IMR-90 (cell line): ENCODE data around the gene ATF7IP. TPM values are rescaled to one million over a fixed set of nuclear protein-coding genes. Genes with fewer than 3 reads are reported as not detected.

ENCODE experiments used
- ATAC-seq: fragments of 200-7000 bp; cut with Tn5 transposase; 2 replicates; pipeline ENCODE4 v1.9.1; 2020; ENCODE audit warnings: low read depth, mild to moderate bottlenecking, moderate library complexity
- BruUV-seq: library from RNA; stranded (reverse); fragments of 400-500 nt; replicated peaks from 2 replicates; lab custom pipeline; 2021; lab: Mats Ljungman, UMichigan
- CTCF ChIA-PET: fragments of 300-600 bp; formaldehyde crosslinking; extraction: SDS; loops from one replicate; lab custom pipeline; 2021; ENCODE audit warnings: antibody characterized with exemption; lab: Yijun Ruan, JAX
- POLR2A ChIA-PET: fragments of 300-600 bp; sonication (Branson Sonifier 250); formaldehyde crosslinking; loops from one replicate; lab custom pipeline; 2022; ENCODE audit warnings: antibody characterized with exemption; ENCODE audit not compliant: unreplicated experiment; lab: Charles Lee
- DNase-seq: peaks from one replicate; pipeline ENCODE4 v3.0.0; 2013
- H2AFZ ChIP-seq: replicated peaks from 2 replicates; pipeline ENCODE3; 2013; ENCODE audit warnings: low read length, mild to moderate bottlenecking; ENCODE audit not compliant: poor library complexity
- H2AK5ac ChIP-seq: 2 replicates; pipeline ENCODE4 v1.6.1; 2013; ENCODE audit warnings: low read depth, low read length, inconsistent platforms
- H2AK9ac ChIP-seq: replicated peaks from 2 replicates; pipeline ENCODE3; 2013; ENCODE audit warnings: mild to moderate bottlenecking, low read depth, low read length, moderate library complexity; ENCODE audit not compliant: poor library complexity
- H2BK120ac ChIP-seq: 2 replicates; pipeline ENCODE4 v1.6.1; 2013; ENCODE audit warnings: low read depth, low read length, inconsistent platforms
- H2BK15ac ChIP-seq: 3 replicates; pipeline ENCODE4 v1.6.1; 2013; ENCODE audit warnings: low read depth, low read length, inconsistent platforms
- H2BK20ac ChIP-seq: 2 replicates; pipeline ENCODE4 v1.6.1; 2013; ENCODE audit warnings: low read depth, mild to moderate bottlenecking, inconsistent platforms, low read length, moderate library complexity
- H2BK5ac ChIP-seq: 2 replicates; pipeline ENCODE4 v1.6.1; 2013; ENCODE audit warnings: mild to moderate bottlenecking, low read depth, low read length, inconsistent platforms; ENCODE audit not compliant: poor library complexity, severe bottlenecking
- H3K14ac ChIP-seq: replicated peaks from 2 replicates; pipeline ENCODE4 v1.6.1; 2013; ENCODE audit warnings: low read depth, low read length, inconsistent platforms
- H3K18ac ChIP-seq: 2 replicates; pipeline ENCODE4 v1.6.1; 2013; ENCODE audit warnings: low read depth, low read length, control low read depth
- H3K23ac ChIP-seq: 2 replicates; pipeline ENCODE4 v1.6.1; 2013; ENCODE audit warnings: low read depth, low read length, inconsistent platforms
- H3K27ac ChIP-seq: 2 replicates; pipeline ENCODE4 v1.5.1; 2013; ENCODE audit warnings: mild to moderate bottlenecking, control low read depth, low read length; ENCODE audit not compliant: insufficient read depth
- H3K27me3 ChIP-seq: 2 replicates; pipeline ENCODE4 v1.6.1; 2013; ENCODE audit warnings: low read length; ENCODE audit not compliant: control insufficient read depth, insufficient read depth
- H3K36me3 ChIP-seq: 2 replicates; pipeline ENCODE4 v1.6.1; 2013; ENCODE audit warnings: low read length, mixed read lengths; ENCODE audit not compliant: control insufficient read depth, insufficient read depth
- H3K4ac ChIP-seq: 2 replicates; pipeline ENCODE4 v1.6.1; 2013; ENCODE audit warnings: low read depth, low read length, inconsistent platforms
- H3K4me1 ChIP-seq: 2 replicates; pipeline ENCODE4 v1.6.1; 2013; ENCODE audit warnings: low read length, mixed read lengths; ENCODE audit not compliant: control insufficient read depth, insufficient read depth
- H3K4me2 ChIP-seq: 2 replicates; pipeline ENCODE4 v1.6.1; 2013; ENCODE audit warnings: low read depth, mild to moderate bottlenecking, control low read depth, low read length, moderate library complexity
- H3K4me3 ChIP-seq: 2 replicates; pipeline ENCODE4 v1.5.1; 2013; ENCODE audit warnings: low read depth, mild to moderate bottlenecking, control low read depth, low read length, moderate library complexity; ENCODE audit not compliant: insufficient read depth
- H3K56ac ChIP-seq: 2 replicates; pipeline ENCODE4 v1.6.1; 2013; ENCODE audit warnings: low read length, inconsistent platforms; ENCODE audit not compliant: insufficient read depth; ENCODE audit errors: extremely low read depth
- H3K79me1 ChIP-seq, 2 experiments: 2 replicates each; pipeline ENCODE4 v1.6.1; 2013; ENCODE audit warnings: low read length in 2 of 2, inconsistent platforms in 1 of 2, low read depth in 1 of 2
- H3K9ac ChIP-seq: 2 replicates; pipeline ENCODE4 v1.6.1; 2013; ENCODE audit warnings: low read depth, low read length, control low read depth
- H3K9me1 ChIP-seq: 2 replicates; pipeline ENCODE4 v1.6.1; 2013; ENCODE audit warnings: low read length, inconsistent platforms; ENCODE audit not compliant: insufficient read depth
- H3K9me3 ChIP-seq: 2 replicates; pipeline ENCODE4 v1.6.1; 2013; ENCODE audit warnings: low read length; ENCODE audit not compliant: control insufficient read depth, insufficient read depth
- H4K20me1 ChIP-seq: 2 replicates; pipeline ENCODE4 v1.6.1; 2013; ENCODE audit warnings: low read length, inconsistent platforms; ENCODE audit not compliant: insufficient read depth
- H4K5ac ChIP-seq: 2 replicates; pipeline ENCODE4 v1.6.1; 2013; ENCODE audit warnings: mild to moderate bottlenecking, low read depth, low read length, control low read depth
- H4K8ac ChIP-seq, 2 experiments: 2 replicates each; pipeline ENCODE4 v1.6.1; 2013; ENCODE audit warnings: low read depth in 2 of 2, low read length in 2 of 2, control low read depth in 1 of 2, inconsistent platforms in 1 of 2
- H4K91ac ChIP-seq: 2 replicates; pipeline ENCODE4 v1.6.1; 2013; ENCODE audit warnings: low read depth, low read length, inconsistent platforms; ENCODE audit not compliant: insufficient read depth
- BHLHE40 ChIP-seq: fragments of 150-350 bp; IDR thresholded peaks from 2 replicates; pipeline ENCODE4 v1.6.1; 2016; ENCODE audit warnings: mild to moderate bottlenecking, low read depth, low read length
- CEBPB ChIP-seq: IDR thresholded peaks from 2 replicates; pipeline ENCODE4 v1.6.1; 2012; ENCODE audit warnings: low read depth, low read length, improper control_type of control experiment
- CHD1 ChIP-seq: IDR thresholded peaks from 2 replicates; pipeline ENCODE4 v1.6.1; 2012; ENCODE audit warnings: low read depth, low read length, improper control_type of control experiment
- CTCF ChIP-seq: conservative IDR thresholded peaks from 2 replicates; pipeline ENCODE4 v1.5.1; 2012; ENCODE audit warnings: mild to moderate bottlenecking, low read depth, low read length, improper control_type of control experiment
- FOS ChIP-seq: fragments of 150-350 bp; IDR thresholded peaks from 2 replicates; pipeline ENCODE4 v1.6.1; 2016; ENCODE audit warnings: low read depth, low read length
- MAFK ChIP-seq: IDR thresholded peaks from 2 replicates; pipeline ENCODE4 v1.6.1; 2012; ENCODE audit warnings: low read depth, low read length, improper control_type of control experiment
- MXI1 ChIP-seq: IDR thresholded peaks from 2 replicates; pipeline ENCODE4 v1.6.1; 2012; ENCODE audit warnings: low read depth, mild to moderate bottlenecking, low read length, moderate library complexity, borderline replicate concordance
- NFE2L2 ChIP-seq: fragments of 150-350 bp; IDR thresholded peaks from 2 replicates; pipeline ENCODE4 v1.6.1; 2016; ENCODE audit warnings: low read depth, mild to moderate bottlenecking, low read length
- POLR2A ChIP-seq: IDR thresholded peaks from 2 replicates; pipeline ENCODE4 v1.6.1; 2012; ENCODE audit warnings: mild to moderate bottlenecking, low read depth, low read length
- RAD21 ChIP-seq: IDR thresholded peaks from 2 replicates; pipeline ENCODE4 v1.6.1; 2012; ENCODE audit warnings: low read length, improper control_type of control experiment
- RCOR1 ChIP-seq: IDR thresholded peaks from 2 replicates; pipeline ENCODE4 v1.6.1; 2012; ENCODE audit warnings: mild to moderate bottlenecking, low read length, improper control_type of control experiment; ENCODE audit not compliant: insufficient replicate concordance
- SMC3 ChIP-seq: fragments of 150-350 bp; IDR thresholded peaks from 2 replicates; pipeline ENCODE4 v1.6.1; 2016; ENCODE audit warnings: low read depth, mild to moderate bottlenecking, antibody characterized with exemption, low read length, moderate library complexity
- USF2 ChIP-seq: fragments of 150-350 bp; IDR thresholded peaks from 2 replicates; pipeline ENCODE4 v1.6.1; 2017; ENCODE audit warnings: mild to moderate bottlenecking, antibody characterized with exemption, low read length, low read depth
- whole genome bisulfite sequencing, 2 experiments: methylation state at CpG; one replicate each; pipeline versions ENCODE4 v1.1.5 to v1.1.7; 2013; ENCODE audit warnings: missing lambda C conversion rate in 2 of 2; ENCODE audit not compliant: insufficient read length in 1 of 2; ENCODE audit errors: extremely low coverage in 2 of 2; 5-methylcytosine and 5-hydroxymethylcytosine counted together
- dilution Hi-C: fragments of 300-500 bp; cut with HindIII; formaldehyde crosslinking; loops from one replicate; pipeline ENCODE4 v1.14.3; 2018; ENCODE audit warnings: low sequenced_read_pairs; ENCODE audit not compliant: unreplicated experiment
- in situ Hi-C: fragments of 300-500 bp; cut with MboI; formaldehyde crosslinking; loops from 3 replicates; pipeline ENCODE4 v1.14.3; 2019; ENCODE audit warnings: low sequenced_read_pairs, inconsistent platforms, mixed read lengths
- intact Hi-C: fragments of 100-400 bp; cut with micrococcal nuclease; formaldehyde crosslinking; loops from 2 replicates; pipeline ENCODE4 v1.10.0; 2022
- polyA plus RNA-seq, 3 experiments: library from polyadenylated mRNA; depleted of rRNA; stranded (reverse); fragments of >200 nt; gene quantifications; 2 replicates each; pipeline ENCODE4 v1.2.3, GENCODE V29; 2012; ENCODE audit warnings: low replicate concordance in 1 of 3
- total RNA-seq: library from RNA; depleted of rRNA; stranded (reverse); fragments of >200 nt; gene quantifications from 2 replicates; pipeline ENCODE4 v1.2.3, GENCODE V29; 2012

ATF7IP gene
- total and polyA plus RNA-seq, 2 of the 4 experiments (the other 2 are of a cell fraction), result 9.4 to 22.8 TPM

GRCh38 chr12:14399871-14400270 lies 34.4 kb downstream of the ATF7IP start:
- peak overlapping the region; percentile 38; the same call in 1 of the 2 replicates for H3K4me3 ChIP-seq
- peak; percentile 63 for DNase-seq
- 0 out of 2 replicates have a peak overlapping the region, but pooled peaks have one; percentile 8 for H2BK20ac ChIP-seq
- no peak overlapping the region for H3K56ac ChIP-seq
- H3K36me3 ChIP-seq, result no peaks in the 10 kb centered on the region
- WGBS, 2 experiments, result no CpG with 5 or more reads among the region's 3 CpGs
- no peaks in the 10 kb centered on the region; the same call in 1 of the 2 replicates for H3K9me3 ChIP-seq
- peak overlapping the region; percentile 64; the same call in 1 of the 2 replicates for H4K5ac ChIP-seq
- no TSS peak for BruUV-seq
- ChIA-PET CTCF (no interaction called here), POLR2A (no interaction called here)
- peak overlapping the region; percentile 78 for H2BK5ac ChIP-seq
- H3K27me3 ChIP-seq, result no peaks in the 10 kb centered on the region
- H4K8ac ChIP-seq, result no peak overlapping the region; a peak in 1 of 4 replicates
- peak overlapping the region; percentile 73; the same call in 1 of the 2 replicates for H2AK5ac ChIP-seq
- peaks cover 0 to 39% of the 10 kb centered on the region in 2 experiments; a peak in 3 of 4 replicates for H3K79me1 ChIP-seq
- no peak overlapping the region for H2AK9ac ChIP-seq
- 0 out of 2 replicates have a peak overlapping the region, but pooled peaks have one; percentile 22 for H4K91ac ChIP-seq
- peak overlapping the region; percentile 83 for H3K14ac ChIP-seq
- peak overlapping the region; percentile 76; the same call in 1 of the 2 replicates for H3K18ac ChIP-seq
- no peaks in the 10 kb centered on the region for H4K20me1 ChIP-seq
- H3K9ac ChIP-seq, result no peak overlapping the region; the same call in 1 of the 2 replicates
- peak; percentile 53 for ATAC-seq
- H3K27ac ChIP-seq, result no peak overlapping the region
- H3K23ac ChIP-seq, result peak overlapping the region; percentile 21; the same call in 1 of the 2 replicates
- H2AFZ ChIP-seq, result no peak overlapping the region
- no peaks in the 10 kb centered on the region for H3K9me1 ChIP-seq
- in situ Hi-C loops (loop anchor here (25.0 kb wide), 2 partner anchors 387 to 1538 kb away; no protein-coding TSS in a partner anchor), intact Hi-C loops (no loop called here), dilution Hi-C loops (no loop called here)
- H2BK15ac ChIP-seq, result no peak overlapping the region
- H3K4ac ChIP-seq, result peak overlapping the region; percentile 29; the same call in 1 of the 2 replicates
- TF ChIP-seq SMC3 (no peak), POLR2A (no peak), RCOR1 (no peak), NFE2L2 (no peak), CTCF (no peak), MXI1 (no peak), USF2 (no peak), FOS (no peak), BHLHE40 (no peak), CHD1 (no peak), MAFK (no peak), CEBPB (no peak), RAD21 (no peak)
- peak overlapping the region; percentile 90; the same call in 1 of the 2 replicates for H3K4me2 ChIP-seq
- H3K4me1 ChIP-seq, result peaks cover 4% of the 10 kb centered on the region; the same call in 1 of the 2 replicates
- H2BK120ac ChIP-seq, result peak overlapping the region; percentile 44; the same call in 1 of the 2 replicates
